Gastrocnemius medialis (tissue), 4 donors: ENCODE data around the gene JAG1.

Experiments used
- POLR2A ChIP-seq, 2 donors: fragments of 450-650 bp; IDR thresholded peaks; one replicate each; pipeline ENCODE4 v1.6.1; 2017; ENCODE audit warnings: antibody characterized with exemption in 2 of 2, mild to moderate bottlenecking in 2 of 2, moderate library complexity in 2 of 2
- TF ChIP-seq, protein P1 (sequence below), 5 experiments: fragments of 450-650 bp in 3 of 5; fragments of 200-600 bp in 2 of 5; sonication (generic) in 2 of 5; IDR thresholded peaks in 4 of 5; conservative IDR thresholded peaks in 1 of 5; 1 replicate in 4 of 5; 2 replicates in 1 of 5; pipeline ENCODE4 v1.5.1; 2016 to 2019; ENCODE audit warnings: antibody characterized with exemption in 5 of 5, mild to moderate bottlenecking in 3 of 5, moderate library complexity in 3 of 5

DNA sequence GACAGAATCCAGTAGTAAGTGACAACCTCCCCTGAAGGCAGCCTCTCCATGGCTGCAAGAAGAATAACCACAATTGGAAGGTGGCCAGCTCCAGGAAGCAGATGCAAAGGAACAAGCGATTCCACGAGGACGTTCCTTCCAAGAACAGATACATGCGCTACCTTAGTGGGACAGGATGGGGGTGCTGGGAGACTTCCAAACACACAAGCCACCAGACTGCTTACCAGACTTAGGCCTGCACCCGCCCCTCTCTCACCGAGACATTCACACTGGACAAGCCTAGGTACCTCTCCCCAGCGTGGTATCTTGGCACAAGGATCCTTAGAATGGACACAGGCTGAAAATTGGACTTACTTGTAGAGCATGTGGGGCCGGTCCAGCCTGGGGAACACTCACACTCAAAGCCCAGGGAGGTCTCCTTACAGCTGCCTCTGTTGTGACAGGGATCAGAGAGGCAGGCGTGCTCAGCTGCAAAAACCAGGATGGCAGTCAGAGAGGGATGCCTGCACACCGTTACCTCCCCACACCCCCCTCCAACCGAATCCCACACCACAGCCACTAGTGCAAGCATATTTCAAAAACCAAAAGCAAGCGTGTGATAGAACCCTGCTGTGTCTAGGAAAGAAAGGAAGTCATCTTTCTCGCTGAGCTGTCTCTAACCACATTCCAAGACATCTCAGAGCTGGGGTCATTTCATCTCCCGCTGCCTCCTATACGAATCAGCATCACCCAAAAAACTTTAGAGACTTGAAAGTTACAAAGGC is 22.4 kb downstream of the JAG1 start:
- TF ChIP-seq, protein P1, sequence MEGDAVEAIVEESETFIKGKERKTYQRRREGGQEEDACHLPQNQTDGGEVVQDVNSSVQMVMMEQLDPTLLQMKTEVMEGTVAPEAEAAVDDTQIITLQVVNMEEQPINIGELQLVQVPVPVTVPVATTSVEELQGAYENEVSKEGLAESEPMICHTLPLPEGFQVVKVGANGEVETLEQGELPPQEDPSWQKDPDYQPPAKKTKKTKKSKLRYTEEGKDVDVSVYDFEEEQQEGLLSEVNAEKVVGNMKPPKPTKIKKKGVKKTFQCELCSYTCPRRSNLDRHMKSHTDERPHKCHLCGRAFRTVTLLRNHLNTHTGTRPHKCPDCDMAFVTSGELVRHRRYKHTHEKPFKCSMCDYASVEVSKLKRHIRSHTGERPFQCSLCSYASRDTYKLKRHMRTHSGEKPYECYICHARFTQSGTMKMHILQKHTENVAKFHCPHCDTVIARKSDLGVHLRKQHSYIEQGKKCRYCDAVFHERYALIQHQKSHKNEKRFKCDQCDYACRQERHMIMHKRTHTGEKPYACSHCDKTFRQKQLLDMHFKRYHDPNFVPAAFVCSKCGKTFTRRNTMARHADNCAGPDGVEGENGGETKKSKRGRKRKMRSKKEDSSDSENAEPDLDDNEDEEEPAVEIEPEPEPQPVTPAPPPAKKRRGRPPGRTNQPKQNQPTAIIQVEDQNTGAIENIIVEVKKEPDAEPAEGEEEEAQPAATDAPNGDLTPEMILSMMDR (IDR thresholded peaks at IDR 0.05 in 4 of 5, conservative IDR thresholded peaks at IDR 0.05 in 1 of 5): no peak
- no peak for TF ChIP-seq POLR2A (IDR thresholded peaks at IDR 0.05)
